T-helper 1 cell treated with Interleukin-12 subunit alpha and Interleukin-12 subunit beta and Interleukin-4 antibody, amounts not matched to agents 30 μg/mL and 1 μg/mL, for 36 hours (primary cell): ENCODE data around the gene SIRT2.
"Not testable (repeated sequence)": the region's sequence is repeated elsewhere in the genome, so short reads cannot be mapped to it uniquely, and the experiment has no call there.

Source experiments
- H3K27ac Mint-ChIP-seq: one replicate; pipeline ENCODE4 v1.8.0; 2021; ENCODE audit warnings: mild to moderate bottlenecking, mixed read lengths
- H3K27me3 Mint-ChIP-seq: one replicate; pipeline ENCODE4 v1.8.0; 2021; ENCODE audit warnings: low read depth, mixed read lengths
- H3K36me3 Mint-ChIP-seq: one replicate; pipeline ENCODE4 v1.8.0; 2021; ENCODE audit warnings: low read depth, mixed read lengths
- H3K4me1 Mint-ChIP-seq: one replicate; pipeline ENCODE4 v1.8.0; 2021; ENCODE audit warnings: low read depth, mixed read lengths
- H3K4me3 Mint-ChIP-seq: one replicate; pipeline ENCODE4 v1.8.0; 2021; ENCODE audit warnings: mild to moderate bottlenecking, moderate library complexity, mixed read lengths
- H3K9me3 Mint-ChIP-seq: one replicate; pipeline ENCODE4 v1.8.0; 2021; ENCODE audit warnings: mixed read lengths

SIRT2 gene

DNA sequence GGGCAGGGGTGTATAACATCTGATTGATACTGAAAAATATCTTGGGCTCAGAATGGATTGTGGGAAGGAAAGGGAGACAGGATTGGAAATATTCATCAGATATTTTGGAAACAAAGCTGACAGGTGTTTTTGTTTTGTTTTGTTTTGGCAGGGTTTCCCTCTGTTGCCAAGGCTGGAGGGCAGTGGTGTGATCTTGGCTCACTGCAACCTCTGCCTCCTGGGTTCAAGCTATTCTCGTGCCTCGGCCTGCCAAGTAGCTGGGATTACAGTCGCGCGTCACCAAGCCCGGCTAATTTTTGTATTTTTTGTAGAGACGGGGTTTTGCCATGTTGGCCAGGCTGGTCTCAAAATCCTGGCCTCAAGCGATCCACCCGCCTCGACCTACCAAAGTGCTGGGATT is 26.0 kb downstream of the SIRT2 start:
- Mint-ChIP-seq H3K4me1 (peaks cover 40% of the 10 kb centered on the region), H3K36me3 (peaks cover 18% of the 10 kb centered on the region)
- H3K27ac Mint-ChIP-seq, H3K27me3 Mint-ChIP-seq, H3K9me3 Mint-ChIP-seq, H3K4me3 Mint-ChIP-seq: not testable (repeated sequence)

DNA sequence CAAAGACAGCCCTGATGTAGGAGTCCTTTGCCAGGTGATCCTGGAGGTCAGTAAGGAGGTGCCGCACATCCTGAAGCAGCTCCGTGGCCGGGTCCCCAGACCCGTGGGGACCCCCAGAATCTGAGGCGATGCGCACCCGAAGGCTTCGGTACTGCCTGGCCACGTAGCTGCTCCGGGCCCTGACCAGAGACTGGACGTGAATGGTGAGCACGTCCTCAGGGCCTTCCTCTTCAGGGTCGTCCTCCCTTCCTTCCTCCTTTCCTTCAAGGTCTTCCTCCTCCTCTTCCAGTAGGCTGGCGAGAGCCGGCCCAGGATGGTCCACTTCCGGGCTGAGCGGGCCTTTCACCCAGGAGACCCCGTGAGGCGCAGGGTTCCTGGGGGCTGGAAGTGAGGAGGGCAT is 28.8 kb downstream of the SIRT2 start:
- no peaks in the 10 kb centered on the region for H3K27me3 Mint-ChIP-seq
- peak overlapping the region; percentile 89 for H3K4me3 Mint-ChIP-seq
- no peak overlapping the region for H3K27ac Mint-ChIP-seq
- peaks cover 30% of the 10 kb centered on the region for H3K4me1 Mint-ChIP-seq
- no peaks in the 10 kb centered on the region for H3K9me3 Mint-ChIP-seq
- H3K36me3 Mint-ChIP-seq: peaks cover 16% of the 10 kb centered on the region

DNA sequence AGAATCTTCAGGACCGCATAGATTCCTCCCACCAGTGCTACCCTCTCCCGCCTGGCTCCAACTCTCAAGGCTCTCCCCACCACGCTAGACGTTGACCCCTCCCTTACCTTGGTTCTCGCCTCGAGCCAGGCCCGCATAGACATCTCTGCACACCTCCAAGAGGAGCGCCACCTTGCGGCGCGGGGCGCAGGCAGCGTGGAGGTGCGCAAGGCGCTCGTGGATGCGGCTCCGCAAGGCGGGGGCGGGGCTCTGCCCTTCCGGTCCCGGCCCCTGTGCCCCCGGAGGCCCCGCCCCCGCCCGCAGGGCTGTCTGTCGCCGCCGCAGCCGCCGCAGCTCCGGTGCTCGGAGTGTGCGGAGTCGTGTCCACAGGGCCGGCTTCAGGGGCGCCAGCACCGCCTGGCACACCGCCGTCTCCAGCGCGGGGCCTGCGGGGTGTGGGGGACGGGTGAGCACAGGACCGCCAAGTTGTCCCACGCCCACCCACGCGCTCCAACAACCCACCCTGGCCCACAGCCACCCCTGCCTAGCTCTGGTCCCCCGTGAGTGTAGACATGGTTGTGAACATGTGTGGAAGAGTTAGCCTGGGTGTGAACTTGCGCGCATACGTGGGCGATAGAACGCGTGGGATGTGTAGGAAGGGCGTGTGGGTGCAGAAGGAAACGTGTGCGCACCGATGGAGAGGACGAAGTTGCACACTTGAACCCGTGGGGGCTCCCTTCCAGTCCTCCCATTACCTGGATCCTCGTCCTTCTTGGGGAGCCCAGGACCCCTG is 29.4 kb downstream of the SIRT2 start:
- no peaks in the 10 kb centered on the region for H3K9me3 Mint-ChIP-seq
- no peaks in the 10 kb centered on the region for H3K27me3 Mint-ChIP-seq
- H3K27ac Mint-ChIP-seq: peak overlapping the region; percentile 85
- H3K4me1 Mint-ChIP-seq: peaks cover 34% of the 10 kb centered on the region
- H3K4me3 Mint-ChIP-seq: peak overlapping the region; percentile 89
- peaks cover 20% of the 10 kb centered on the region for H3K36me3 Mint-ChIP-seq

DNA sequence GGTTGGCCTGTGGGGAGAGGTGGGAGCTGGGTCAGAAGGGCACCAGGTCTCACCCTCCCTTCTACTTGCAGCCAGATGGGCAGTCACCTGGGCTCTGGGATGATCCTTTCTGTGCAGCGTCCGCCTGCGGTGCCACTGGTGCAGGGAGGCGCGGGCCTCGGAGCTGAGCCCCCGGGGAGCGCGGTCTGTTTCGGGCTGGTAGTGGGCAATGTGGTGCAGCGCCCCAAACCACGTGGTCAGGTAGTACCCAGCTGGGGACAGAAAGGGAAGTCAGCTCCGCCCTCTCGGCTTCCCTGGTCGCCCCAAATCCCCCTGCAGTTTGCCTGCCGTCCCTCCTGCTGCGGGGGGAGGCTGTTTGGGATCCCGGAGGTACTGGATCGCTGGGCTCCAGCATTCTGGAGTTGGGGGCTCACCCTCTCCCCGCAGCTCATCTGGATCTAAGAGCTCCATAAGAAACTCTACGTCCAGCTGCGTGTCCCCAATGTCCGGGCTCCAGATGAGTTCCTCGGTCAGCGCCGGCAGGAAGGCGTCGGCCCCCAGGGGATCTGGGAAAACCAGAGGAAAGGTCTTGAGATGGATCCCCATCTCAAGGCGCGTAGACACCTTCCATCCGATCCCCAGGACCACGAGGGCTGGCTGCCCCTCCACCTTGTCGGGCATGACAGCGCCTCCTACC is 30.1 kb downstream of the SIRT2 start:
- no peaks in the 10 kb centered on the region for H3K9me3 Mint-ChIP-seq
- H3K36me3 Mint-ChIP-seq: peaks cover 28% of the 10 kb centered on the region
- H3K27me3 Mint-ChIP-seq: no peaks in the 10 kb centered on the region
- H3K4me3 Mint-ChIP-seq: peak overlapping the region; percentile 89
- H3K27ac Mint-ChIP-seq: peak overlapping the region; percentile 85
- peaks cover 41% of the 10 kb centered on the region for H3K4me1 Mint-ChIP-seq

DNA sequence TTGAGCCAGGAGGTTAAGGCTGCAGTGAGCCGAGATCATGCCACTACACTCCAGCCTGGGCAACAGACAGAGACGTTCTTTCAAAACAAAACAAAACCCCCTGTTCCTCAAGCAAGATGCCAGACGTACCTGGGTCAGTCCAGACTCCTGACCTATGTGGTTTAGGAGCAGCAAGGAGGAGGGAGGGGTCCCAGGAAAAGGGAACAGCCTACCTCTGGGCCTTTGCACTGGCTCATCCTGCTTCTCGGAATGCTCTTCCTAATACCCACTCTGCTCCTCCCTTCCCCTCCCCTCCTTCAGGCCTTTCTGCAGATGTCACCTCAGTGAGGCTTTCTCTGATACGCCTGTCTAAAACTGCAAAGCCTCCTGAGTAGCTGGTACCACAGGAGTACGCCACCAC is 30.9 kb downstream of the SIRT2 start:
- Mint-ChIP-seq H3K4me3 (peak overlapping the region; percentile 89), H3K9me3 (no peaks in the 10 kb centered on the region), H3K27ac (peak overlapping the region; percentile 41), H3K36me3 (peaks cover 27% of the 10 kb centered on the region), H3K27me3 (no peaks in the 10 kb centered on the region), H3K4me1 (peaks cover 43% of the 10 kb centered on the region)

DNA sequence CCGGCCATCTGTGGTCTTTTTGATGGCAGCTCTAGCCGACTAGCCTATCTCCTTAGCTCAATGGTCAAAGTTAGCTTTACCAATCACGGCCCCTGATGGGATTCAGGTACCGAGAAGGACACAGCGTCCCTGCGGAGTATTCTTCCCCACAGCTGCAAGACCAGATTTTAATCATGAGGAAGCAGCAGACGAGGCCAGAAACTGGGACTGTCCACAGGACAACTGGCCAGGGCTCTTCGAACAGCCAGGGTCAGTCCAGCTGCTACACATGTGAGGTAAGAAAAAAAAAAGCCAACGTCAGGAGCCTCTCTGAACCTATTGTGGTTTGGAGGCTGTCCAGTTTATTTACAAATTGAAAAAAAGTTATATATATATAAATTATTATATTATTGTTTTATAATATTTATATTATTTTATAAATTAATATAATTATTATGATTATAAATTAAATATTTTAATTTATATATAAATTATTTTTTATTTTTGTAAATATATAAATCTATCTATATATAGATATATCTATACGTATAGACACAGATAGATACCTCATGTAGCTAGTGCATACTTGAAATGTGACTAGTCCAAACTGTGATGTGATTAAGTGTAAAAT is 32.1 kb downstream of the SIRT2 start:
- Mint-ChIP-seq H3K9me3 (no peaks in the 10 kb centered on the region), H3K4me1 (peaks cover 47% of the 10 kb centered on the region), H3K27me3 (no peaks in the 10 kb centered on the region), H3K27ac (no peak overlapping the region), H3K36me3 (peaks cover 24% of the 10 kb centered on the region), H3K4me3 (no peak overlapping the region)

DNA sequence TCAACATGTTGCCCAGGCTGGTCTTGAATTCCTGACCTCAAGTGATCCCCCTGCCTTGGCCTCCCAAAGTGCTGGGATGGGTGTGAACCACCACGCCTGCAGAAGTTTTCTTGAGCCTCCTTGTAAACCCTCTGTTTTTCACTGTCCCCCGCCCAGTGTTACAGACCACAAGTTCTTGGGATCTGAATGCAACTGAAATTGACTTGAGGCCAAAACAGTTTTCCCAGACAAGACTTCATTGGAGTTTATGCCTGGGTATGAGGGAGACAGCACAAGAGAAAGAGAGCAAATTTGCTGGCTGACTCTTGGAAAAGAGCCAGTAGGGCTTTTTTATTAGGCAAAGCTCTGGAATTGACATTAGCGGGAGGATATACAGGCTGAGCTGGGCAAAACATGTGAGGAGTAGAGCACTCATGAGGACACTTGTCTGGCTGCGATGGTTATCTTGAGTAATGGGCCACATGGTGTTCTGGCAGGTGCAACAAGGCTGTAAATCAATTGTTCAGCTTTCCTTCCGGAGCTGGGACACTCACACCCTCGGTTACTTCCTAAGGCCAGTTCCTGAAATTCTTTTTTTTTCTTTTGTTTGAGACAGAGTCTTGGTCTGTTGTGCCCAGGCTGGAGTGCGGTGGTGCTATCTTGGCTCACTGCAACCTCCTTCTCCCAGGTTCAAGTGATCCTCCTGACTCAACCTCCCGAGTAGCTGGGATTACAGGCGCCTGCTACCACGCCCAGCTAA is 36.9 kb downstream of the SIRT2 start:
- Mint-ChIP-seq H3K27ac (no peak overlapping the region), H3K9me3 (no peaks in the 10 kb centered on the region), H3K36me3 (peaks cover 19% of the 10 kb centered on the region), H3K27me3 (no peaks in the 10 kb centered on the region), H3K4me1 (peaks cover 35% of the 10 kb centered on the region), H3K4me3 (no peak overlapping the region)

DNA sequence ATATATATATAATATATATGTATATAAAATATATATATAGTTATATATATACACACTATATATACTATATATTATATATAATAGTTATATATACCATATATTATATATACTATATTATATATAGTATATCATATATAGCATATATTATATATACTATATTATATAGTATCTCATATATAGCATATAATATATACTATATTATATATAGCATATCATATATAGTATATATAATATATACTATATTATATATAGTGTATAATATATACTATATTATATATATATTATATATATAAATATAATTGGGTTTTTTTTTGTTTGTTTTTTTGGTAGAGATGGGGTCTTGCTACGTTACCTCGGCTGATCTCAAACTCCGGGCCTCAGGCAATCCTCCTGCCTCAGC is 38.0 kb downstream of the SIRT2 start:
- Mint-ChIP-seq H3K27me3 (no peaks in the 10 kb centered on the region), H3K36me3 (peaks cover 19% of the 10 kb centered on the region), H3K4me3 (no peak overlapping the region), H3K4me1 (peaks cover 44% of the 10 kb centered on the region), H3K9me3 (no peaks in the 10 kb centered on the region), H3K27ac (no peak overlapping the region)

DNA sequence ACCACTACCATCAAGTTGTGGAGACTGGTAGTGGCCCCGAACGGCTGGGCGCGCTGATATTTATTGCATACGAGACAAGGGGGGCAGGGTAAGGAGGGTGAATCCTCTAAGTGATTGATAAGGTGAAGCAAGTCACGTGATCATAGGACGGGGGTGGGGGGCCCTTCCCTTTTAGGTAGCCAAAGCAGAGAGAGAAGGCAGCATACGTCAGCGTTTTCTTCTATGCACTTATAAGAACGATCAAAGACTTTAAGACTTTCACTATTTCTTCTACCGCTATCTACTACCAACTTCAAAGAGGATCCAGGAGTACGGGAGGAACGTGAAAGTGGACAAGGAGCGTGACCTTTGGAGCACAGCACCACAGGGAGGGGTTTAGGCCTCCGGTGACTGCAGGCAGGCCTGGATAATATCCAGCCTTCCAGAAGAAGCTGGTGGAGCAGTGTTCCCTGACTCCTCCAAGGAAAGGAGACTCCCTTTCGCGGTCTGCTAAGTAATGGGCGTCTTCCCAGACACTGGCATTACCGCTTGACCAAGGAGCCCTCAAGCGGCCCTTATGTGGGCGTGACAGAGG is 39.7 kb downstream of the SIRT2 start:
- H3K4me3 Mint-ChIP-seq, H3K27ac Mint-ChIP-seq: not testable (repeated sequence)

DNA sequence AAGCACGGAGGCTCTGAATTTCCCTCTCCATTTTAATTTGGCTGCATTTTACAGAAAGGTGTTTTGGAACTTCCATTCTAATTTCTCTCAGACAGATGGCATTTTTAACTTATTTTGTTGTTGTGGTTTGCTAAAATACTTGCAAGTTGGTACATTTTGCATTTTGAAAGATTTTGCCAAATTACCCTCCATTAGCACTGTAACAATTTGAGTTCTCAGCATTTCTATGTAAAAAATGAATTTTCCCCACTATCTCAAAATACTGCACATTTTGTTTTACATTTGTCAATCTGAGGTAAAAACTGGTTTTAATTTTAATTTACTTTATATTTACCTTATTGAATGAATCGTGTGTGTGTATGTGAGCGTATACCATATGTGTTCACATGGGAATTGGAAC is 42.6 kb downstream of the SIRT2 start:
- peaks cover 29% of the 10 kb centered on the region for H3K4me1 Mint-ChIP-seq
- H3K36me3 Mint-ChIP-seq: peaks cover 2% of the 10 kb centered on the region
- H3K9me3 Mint-ChIP-seq: no peaks in the 10 kb centered on the region
- peak overlapping the region; percentile 84 for H3K27ac Mint-ChIP-seq
- no peak overlapping the region for H3K4me3 Mint-ChIP-seq
- H3K27me3 Mint-ChIP-seq: no peaks in the 10 kb centered on the region

More for the DNA sequence above, 39.7 kb downstream of the SIRT2 start:
- H3K27me3 Mint-ChIP-seq, H3K36me3 Mint-ChIP-seq, H3K9me3 Mint-ChIP-seq: not testable (repeated sequence)
- peaks cover 35% of the 10 kb centered on the region for H3K4me1 Mint-ChIP-seq

DNA sequence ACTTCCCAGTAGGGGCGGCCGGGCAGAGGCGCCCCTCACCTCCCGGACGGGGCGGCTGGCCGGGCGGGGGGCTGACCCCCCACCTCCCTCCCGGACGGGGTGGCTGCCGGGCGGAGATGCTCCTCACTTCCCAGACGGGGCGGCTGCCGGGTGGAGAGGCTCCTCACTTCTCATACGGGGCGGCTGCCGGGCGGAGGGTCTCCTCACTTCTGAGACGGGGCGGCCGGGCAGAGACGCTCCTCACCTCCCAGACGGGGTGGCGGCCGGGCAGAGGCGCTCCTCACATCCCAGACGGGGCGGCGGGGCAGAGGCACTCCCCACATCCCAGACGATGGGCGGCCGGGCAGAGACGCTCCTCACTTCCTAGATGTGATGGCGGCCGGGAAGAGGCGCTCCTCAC is 43.7 kb downstream of the SIRT2 start:
- not testable (repeated sequence) for H3K9me3 Mint-ChIP-seq, H3K27me3 Mint-ChIP-seq, H3K4me3 Mint-ChIP-seq, H3K36me3 Mint-ChIP-seq, H3K27ac Mint-ChIP-seq
- peaks cover 32% of the 10 kb centered on the region for H3K4me1 Mint-ChIP-seq

DNA sequence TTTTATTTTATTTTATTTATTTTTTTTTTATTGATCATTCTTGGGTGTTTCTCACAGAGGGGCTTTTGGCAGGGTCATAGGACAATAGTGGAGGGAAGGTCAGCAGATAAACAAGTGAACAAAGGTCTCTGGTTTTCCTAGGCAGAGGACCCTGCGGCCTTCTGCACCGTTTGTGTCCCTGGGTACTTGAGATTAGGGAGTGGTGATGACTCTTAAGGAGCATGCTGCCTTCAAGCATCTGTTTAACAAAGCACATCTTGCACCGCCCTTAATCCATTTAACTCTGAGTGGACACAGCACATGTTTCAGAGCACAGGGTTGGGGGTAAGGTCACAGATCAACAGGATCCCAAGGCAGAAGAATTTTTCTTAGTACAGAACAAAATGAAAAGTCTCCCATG is 44.5 kb downstream of the SIRT2 start:
- not testable (repeated sequence) for H3K36me3 Mint-ChIP-seq, H3K9me3 Mint-ChIP-seq, H3K4me3 Mint-ChIP-seq, H3K27ac Mint-ChIP-seq, H3K27me3 Mint-ChIP-seq
- H3K4me1 Mint-ChIP-seq: peaks cover 31% of the 10 kb centered on the region

DNA sequence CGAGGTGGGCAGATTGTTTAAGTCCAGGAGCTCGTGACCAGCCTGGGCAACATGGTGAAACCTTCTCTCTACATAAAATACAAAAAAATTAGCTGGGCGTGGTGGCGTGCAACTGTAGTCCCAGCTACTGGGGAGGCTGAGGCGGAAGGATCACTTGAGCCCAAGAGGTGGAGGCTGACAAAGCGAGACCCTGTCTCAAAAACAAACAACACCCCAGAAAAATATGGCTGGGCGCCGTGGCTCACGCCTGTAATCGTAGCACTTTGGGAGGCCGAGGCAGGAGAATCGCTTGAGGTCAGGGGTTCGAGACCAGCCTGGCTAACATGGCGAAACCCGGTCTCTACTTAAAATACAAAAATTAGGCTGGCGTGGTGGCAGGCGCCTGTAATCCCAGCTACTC is 46.2 kb downstream of the SIRT2 start:
- H3K27me3 Mint-ChIP-seq: no peaks in the 10 kb centered on the region
- H3K36me3 Mint-ChIP-seq: peaks cover 11% of the 10 kb centered on the region
- H3K27ac Mint-ChIP-seq: peak overlapping the region; percentile 97
- peaks cover 37% of the 10 kb centered on the region for H3K4me1 Mint-ChIP-seq
- H3K9me3 Mint-ChIP-seq: no peaks in the 10 kb centered on the region
- peak overlapping the region; percentile 94 for H3K4me3 Mint-ChIP-seq

DNA sequence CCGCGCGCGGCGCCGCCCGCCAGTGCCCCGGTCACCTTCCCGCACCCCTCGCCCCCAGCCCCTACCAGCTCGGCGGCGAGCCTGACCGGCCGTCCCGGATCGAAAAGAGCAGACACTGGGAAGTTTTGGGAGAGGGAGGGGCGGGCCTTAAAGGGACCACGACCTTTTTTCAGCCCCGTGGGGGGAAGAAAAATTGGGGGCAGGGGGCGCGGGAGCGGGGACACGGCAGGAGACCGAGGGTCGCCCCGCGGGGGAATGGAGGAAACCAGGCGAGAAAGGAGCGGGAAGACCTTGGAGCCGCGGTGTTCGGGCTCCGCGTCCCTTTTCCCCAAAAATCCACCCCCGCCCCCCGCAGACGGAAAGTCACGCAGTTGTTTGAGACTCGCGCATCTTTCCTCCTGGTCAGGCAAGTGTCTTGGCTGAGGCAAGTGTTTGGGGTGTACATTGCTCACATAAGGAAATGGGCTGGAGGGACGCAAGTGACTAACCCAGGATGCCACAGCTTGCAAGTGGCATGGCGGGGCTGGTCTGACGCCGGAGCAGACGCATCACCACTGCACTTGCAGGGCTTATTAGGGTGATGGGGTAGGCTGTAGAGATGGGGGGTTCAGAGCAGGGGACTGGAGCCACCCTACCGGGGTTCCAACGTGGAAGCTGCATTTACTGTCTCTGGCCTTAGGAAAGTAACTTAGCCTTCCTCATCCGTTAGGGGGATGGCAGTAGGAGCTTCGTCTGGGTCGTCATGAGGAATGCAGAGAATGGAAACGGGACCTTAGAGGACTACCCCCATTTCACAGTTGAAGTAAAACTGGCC is 47.0 kb downstream of the SIRT2 start:
- Mint-ChIP-seq H3K27me3 (no peaks in the 10 kb centered on the region), H3K4me1 (peaks cover 38% of the 10 kb centered on the region), H3K4me3 (peak overlapping the region; percentile 94), H3K27ac (peak overlapping the region; percentile 97), H3K9me3 (no peaks in the 10 kb centered on the region), H3K36me3 (peaks cover 16% of the 10 kb centered on the region)
